HG03025 (cell line): ENCODE results near the gene EIF5A2.
"Not testable (repeated sequence)": the region's sequence is repeated elsewhere in the genome, so short reads cannot be mapped to it uniquely, and the experiment has no call there.

Experiments
- ATAC-seq: cut with Tn5 transposase; IDR thresholded peaks from one replicate; pipeline ENCODE4 v1.9.1; 2021; ENCODE audit warnings: mild to moderate bottlenecking, moderate library complexity; ENCODE audit not compliant: unreplicated experiment, low FRiP score

EIF5A2 gene

GRCh38 chr3:170897199-170897598 is 11.2 kb downstream of the EIF5A2 start:
- not testable (repeated sequence) for ATAC-seq

GRCh38 chr3:170896781-170897180 is 11.7 kb downstream of the EIF5A2 start:
- ATAC-seq = no peak

GRCh38 chr3:170896333-170896732 is 12.1 kb downstream of the EIF5A2 start:
- ATAC-seq = not testable (repeated sequence)

- ATAC-seq = no peak
These were observed 14.5 kb downstream of the EIF5A2 start for GRCh38 chr3:170893895-170894294.

GRCh38 chr3:170889630-170890029 is 18.8 kb downstream of the EIF5A2 start:
- no peak for ATAC-seq

GRCh38 chr3:170889132-170889531 is 19.3 kb downstream of the EIF5A2 start:
- no peak for ATAC-seq

GRCh38 chr3:170884109-170884930 is 24.1 kb downstream of the EIF5A2 start:
- not testable (repeated sequence) for ATAC-seq

- not testable (repeated sequence) for ATAC-seq
These were observed 29.7 kb downstream of the EIF5A2 start for GRCh38 chr3:170878688-170879087.

GRCh38 chr3:170877311-170877710 is 31.1 kb downstream of the EIF5A2 start:
- ATAC-seq = not testable (repeated sequence)

- no peak for ATAC-seq
These were observed 31.9 kb downstream of the EIF5A2 start for GRCh38 chr3:170876537-170876936.

- peak; percentile 98 for ATAC-seq
These were observed 38.5 kb downstream of the EIF5A2 start, which contains the start of gene RPL22L1 for GRCh38 chr3:170869645-170870593. Gene RPL22L1, minus strand, starts transcription at chr3:170870195. Its CDS starts 28 bp downstream, at chr3:170870167.

GRCh38 chr3:170869239-170869590 is 39.2 kb downstream of the EIF5A2 start:
- ATAC-seq = no peak

- ATAC-seq = no peak
These were observed 39.7 kb downstream of the EIF5A2 start for GRCh38 chr3:170868577-170869238.

GRCh38 chr3:170867143-170867937 is 41.1 kb downstream of the EIF5A2 start:
- no peak for ATAC-seq

- no peak for ATAC-seq
These were observed 41.9 kb downstream of the EIF5A2 start for GRCh38 chr3:170866499-170866898.

GRCh38 chr3:170865209-170866094 is 43.0 kb downstream of the EIF5A2 start:
- no peak for ATAC-seq

- no peak for ATAC-seq
These were observed 43.8 kb downstream of the EIF5A2 start for GRCh38 chr3:170864525-170865208.

- no peak for ATAC-seq
These were observed 44.6 kb downstream of the EIF5A2 start for GRCh38 chr3:170863816-170864215.
